ENCODE data around the gene CHRND. TPM values are rescaled to one million over a fixed set of nuclear protein-coding genes. Genes with fewer than 3 reads are reported as not detected.

Gene CHRND
- polyA plus RNA-seq (ENCODE audit: insufficient read length in 10 of 10): 100 to 1,000 TPM in 8 of 10 donors, 10 to 100 TPM in 2; 88.9 to 152 (median 129) TPM
- long read RNA-seq, donor 1, transcript CHRND-201 (12 exons, 2,112 nt): major isoform, 5 of 40 reads
- long read RNA-seq, donor 1, partial matches to known transcripts: 31 of 40 reads
- long read RNA-seq, donor 1, other reads (novel, unspliced or antisense): 0 of 40 reads
- long read RNA-seq, donor 2, transcript CHRND-201 (12 exons, 2,112 nt): major isoform, 6 of 13 reads
- long read RNA-seq, donor 2, transcript CHRND-203 (11 exons, 3,022 nt): minor isoform, 5 of 13 reads
- long read RNA-seq, donor 2, partial matches to known transcripts: 0 of 13 reads
- long read RNA-seq, donor 2, other reads (novel, unspliced or antisense): 0 of 13 reads
- long read RNA-seq, donor 3: 0 reads
- long read RNA-seq, donor 4, transcript CHRND-201 (12 exons, 2,112 nt): major isoform, 9 of 14 reads
- long read RNA-seq, donor 4, partial matches to known transcripts: 5 of 14 reads
- long read RNA-seq, donor 4, other reads (novel, unspliced or antisense): 0 of 14 reads
- long read RNA-seq, donor 5, partial matches to known transcripts: 6 of 11 reads
- long read RNA-seq, donor 5, other reads (novel, unspliced or antisense): 0 of 11 reads
- long read RNA-seq, donor 6, transcript CHRND-201 (12 exons, 2,112 nt): major isoform, 12 of 16 reads
- long read RNA-seq, donor 6, partial matches to known transcripts: 0 of 16 reads
- long read RNA-seq, donor 6, other reads (novel, unspliced or antisense): 0 of 16 reads
- long read RNA-seq, donor 7, transcript CHRND-201 (12 exons, 2,112 nt): major isoform, 5 of 9 reads
- long read RNA-seq, donor 7, partial matches to known transcripts: 0 of 9 reads
- long read RNA-seq, donor 7, other reads (novel, unspliced or antisense): 0 of 9 reads
- long read RNA-seq, donor 8, partial matches to known transcripts: 0 of 3 reads
- long read RNA-seq, donor 8, other reads (novel, unspliced or antisense): 0 of 3 reads
- long read RNA-seq, donor 9, partial matches to known transcripts: 0 of 1 reads
- long read RNA-seq, donor 9, other reads (novel, unspliced or antisense): 0 of 1 reads

GRCh38 chr2:232525791-232526371 lies at the start of gene CHRND:
TSS of gene CHRND (plus strand) at chr2:232526160. CDS start at chr2:232526216, 56 bp downstream.
- DNase-seq: peak; percentile 70 to 83 (median 70)

- DNase-seq: no peak
Observed at GRCh38 chr2:232476791-232477190, 49.2 kb upstream of the CHRND start.

- no peak for DNase-seq
Observed at GRCh38 chr2:232477751-232478510, 48.0 kb upstream of the CHRND start.

DNA sequence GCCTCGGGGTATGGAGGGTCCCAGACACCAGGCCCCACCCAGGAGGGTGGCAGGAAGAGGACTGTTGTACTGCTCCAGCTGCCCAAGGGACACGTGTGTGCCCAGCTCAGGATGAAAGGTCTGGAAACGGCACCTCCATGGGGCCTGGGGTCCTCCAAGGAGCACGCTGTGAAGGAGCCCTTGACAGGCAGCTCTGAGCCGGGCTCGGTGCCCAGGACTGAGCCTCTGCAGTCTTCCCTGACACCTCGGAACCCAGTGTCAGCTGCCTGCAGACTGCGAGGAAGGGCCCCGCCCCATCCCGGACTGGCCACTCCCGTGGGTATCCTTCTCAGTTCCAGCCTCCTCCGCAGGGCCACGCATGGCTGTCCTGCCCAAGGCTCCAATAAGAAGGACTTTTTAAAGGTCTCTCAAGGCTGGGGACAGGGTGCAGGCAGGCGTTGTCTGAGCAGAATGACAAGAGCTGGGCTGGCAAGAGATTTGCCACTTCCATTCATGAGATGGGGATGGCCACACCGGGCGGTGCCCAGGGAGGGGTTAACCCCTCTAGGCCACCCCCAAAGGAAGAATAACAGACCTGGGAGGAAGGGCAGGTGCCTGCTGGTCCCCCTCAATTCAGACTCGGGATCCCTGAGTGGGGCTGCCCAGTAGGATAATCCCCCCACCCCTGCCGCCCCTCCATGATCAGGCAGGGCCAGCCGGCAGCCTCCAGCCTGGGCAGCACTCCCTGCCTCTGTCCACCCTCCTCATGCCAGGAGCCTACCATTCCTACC lies 47.2 kb upstream of the CHRND start:
- DNase-seq: no peak

- no peak for DNase-seq
Observed at GRCh38 chr2:232479341-232480200, 46.4 kb upstream of the CHRND start.

DNA sequence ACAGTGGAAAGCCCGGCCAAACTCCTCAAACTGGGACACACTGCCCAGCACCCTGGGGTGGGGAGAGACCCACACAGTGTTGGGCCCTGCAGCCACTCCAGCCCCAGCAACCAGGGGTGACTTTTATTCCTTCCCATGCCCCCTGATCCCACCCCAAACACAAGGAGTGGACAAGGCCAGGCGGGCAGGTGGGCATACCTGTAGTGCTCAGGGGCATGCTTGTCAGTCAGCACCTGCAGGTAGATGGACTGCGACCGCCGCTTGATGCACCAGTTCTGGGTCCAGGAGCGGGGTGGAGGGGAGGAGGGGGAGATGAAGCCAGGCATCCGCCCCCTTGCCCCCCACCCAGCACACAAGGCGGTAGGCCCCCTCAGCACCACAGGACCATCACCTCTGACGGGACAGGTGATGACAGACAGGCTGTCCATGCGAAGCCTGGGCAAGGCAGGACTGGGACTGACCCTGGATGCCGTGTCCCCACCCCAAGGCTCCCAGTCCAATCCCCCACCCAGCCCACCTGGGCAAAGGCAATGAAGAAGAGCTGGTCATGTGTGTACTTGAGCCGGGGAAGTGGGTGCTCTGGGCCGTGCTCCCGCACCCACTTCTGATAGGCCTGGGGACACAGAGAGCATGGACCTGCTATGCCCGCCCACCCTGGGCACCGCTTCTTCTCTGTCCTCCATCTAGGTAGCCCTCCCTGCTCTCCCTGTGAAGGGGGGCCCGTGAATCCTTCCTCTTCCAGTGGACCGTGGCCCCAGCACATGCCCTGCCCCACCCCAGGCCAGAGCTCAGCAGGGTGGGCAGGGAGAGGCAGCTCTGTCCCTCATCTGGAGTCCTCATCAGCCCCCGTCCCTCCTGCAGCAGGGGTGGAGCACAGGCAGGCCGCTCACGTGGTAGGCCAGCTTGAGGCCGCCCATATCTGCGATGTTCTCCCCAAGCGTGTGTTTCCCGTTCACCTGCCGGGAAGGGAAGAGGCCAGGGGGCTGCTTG lies 45.5 kb upstream of the CHRND start:
- no peak for DNase-seq

DNA sequence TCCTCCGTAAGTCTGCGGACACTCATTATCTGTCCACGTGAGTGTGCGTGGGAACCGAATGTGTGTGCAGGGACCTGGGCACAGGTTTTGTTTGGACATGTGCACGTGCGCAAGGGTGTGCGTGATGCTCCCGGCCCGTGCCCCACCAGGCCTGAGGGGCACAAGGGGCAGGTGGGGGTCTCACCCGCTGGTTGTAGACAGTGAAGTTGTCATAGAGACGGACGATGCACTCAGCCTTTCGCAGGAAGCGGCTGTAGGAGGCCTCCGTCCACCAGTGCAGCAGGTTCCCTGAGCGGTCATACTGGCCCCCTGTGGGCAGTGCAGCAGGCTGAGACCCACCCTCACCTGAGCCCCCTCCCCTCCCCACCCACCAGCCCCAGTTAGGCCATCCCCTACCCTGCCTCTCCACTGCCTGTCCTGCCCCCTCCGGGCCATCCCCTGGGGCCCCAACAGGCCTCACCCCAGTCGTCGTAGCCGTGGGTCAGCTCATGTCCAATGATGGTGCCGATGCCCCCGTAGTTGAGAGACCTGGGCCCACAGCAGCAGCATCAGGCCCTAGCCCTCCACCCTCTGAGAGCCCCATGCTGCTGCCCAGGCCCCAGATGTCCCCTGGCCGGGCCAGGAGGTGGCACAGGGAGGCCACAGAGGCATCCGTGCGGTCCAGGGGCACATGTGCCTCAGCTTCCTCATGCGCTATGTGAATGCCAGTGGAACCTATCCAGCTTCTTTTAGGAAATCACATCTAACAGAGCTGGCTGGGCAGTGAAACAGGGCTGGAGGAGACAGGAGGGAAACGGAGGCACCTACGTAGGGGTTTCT lies 44.4 kb upstream of the CHRND start:
- DNase-seq: no peak

DNA sequence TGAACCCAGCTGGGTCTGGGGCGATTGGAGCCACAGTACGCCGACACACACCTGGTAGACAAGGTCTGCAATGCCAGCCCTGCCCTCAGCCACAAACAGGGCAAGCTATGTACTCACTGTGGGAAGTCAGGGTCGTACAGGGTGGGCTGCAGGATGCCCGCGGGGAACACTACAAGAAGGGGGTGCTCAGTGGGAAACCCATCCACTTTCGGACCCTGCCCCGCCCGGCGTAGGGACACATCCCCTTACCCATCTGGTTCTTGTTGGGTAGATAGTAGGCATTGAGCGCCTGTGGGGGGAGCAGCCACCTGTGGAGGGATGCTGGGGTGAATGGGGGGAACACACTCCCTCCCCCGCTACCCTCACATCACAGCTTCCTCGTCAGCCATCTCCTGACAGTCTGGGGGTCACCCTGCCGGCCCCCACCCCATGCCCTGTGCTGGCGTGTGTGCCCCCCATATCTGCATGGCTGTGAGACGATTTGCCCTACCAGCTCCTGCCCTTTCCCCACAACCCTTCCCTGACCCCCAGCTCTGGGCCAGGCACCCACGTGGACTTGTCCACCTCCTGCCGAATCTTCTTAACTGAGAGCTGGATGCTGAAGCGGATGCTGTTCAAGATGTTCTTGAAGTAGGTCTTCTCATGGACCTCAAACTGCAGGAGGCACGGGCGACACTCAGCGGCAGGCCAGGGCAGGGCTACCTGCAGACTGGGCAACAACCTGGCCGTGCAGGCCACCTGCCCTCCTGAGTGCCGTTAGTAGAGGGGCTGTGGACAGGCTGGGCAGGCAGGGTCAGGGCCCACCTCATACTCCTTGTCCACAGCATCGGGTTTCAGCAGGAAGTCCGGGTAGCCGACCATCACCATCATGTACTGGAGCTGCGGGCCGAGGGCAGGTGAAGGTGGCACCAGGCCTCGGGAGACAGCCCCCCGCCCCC lies 43.4 kb upstream of the CHRND start:
- no peak for DNase-seq

- DNase-seq: no peak
Observed at GRCh38 chr2:232483311-232483922, 42.5 kb upstream of the CHRND start.

GRCh38 chr2:232483923-232484627 lies 41.9 kb upstream of the CHRND start:
- DNase-seq: no peak

- DNase-seq: no peak
Observed at GRCh38 chr2:232484628-232485347, 41.2 kb upstream of the CHRND start.

GRCh38 chr2:232485348-232485756 lies 40.6 kb upstream of the CHRND start:
- DNase-seq: no peak

DNA sequence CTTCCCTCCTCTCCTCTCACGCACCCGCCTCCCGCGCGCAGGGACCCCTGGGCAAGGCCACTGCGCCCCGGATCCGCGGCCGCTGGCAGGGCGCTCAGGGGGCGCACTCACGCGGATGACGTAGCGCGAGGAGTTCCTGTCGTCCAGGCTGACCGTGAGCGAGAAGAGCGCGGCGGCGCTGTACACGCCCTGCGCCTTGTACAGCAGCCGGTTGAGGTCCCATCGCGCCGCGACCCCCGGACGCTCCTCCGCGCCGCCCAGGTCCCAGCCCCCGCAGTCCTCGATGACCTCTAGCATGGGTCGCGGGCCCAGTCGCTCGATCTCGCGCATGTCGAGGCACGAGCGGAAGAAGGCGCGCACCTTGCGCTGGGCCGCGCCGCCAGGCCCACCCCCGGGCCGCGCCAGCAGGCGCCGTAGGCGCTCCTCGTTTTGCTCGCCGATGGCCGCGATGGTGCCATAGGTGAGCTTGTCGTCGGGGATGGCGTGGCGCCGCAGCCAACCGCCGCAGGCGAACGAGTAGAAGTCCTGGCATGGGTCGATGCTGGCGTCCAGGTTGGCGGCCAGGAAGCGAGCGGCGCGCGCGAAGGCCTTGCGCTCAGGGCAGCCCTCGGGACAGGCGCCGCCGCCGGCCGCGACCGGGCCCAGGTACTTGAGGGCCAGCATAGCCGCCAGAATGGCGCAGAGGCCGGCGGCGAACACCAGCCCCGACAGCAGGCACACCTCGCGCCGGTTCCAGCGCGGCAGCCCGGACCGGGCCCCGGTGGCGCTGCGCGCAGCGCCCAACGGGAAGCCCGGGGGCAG lies 40.0 kb upstream of the CHRND start:
- no peak for DNase-seq

All from muscle of back (tissue), 13 donors.